Measurements from ENCODE around the gene RALGAPA2.

GRCh38 chr20:20395087-20395486, 317.4 kb downstream of the RALGAPA2 start:
- no peak for TF ChIP-seq CTCF (IDR thresholded peaks at IDR 0.05)
- no peak for TF ChIP-seq POLR2AphosphoS5 (IDR thresholded peaks at IDR 0.05)
- TF ChIP-seq POLR2A (IDR thresholded peaks at IDR 0.05): no peak
